Measurements from ENCODE around the gene ARHGAP4.

- TF ChIP-seq ELF4 (IDR thresholded peaks at IDR 0.05) (no peak), CTBP1 (IDR thresholded peaks at IDR 0.05; ENCODE audit: borderline replicate concordance) (no peak), LEF1 (IDR thresholded peaks at IDR 0.05; ENCODE audit: borderline replicate concordance) (no peak), FOXA1 (IDR thresholded peaks at IDR 0.05) (no peak), SUZ12 (IDR thresholded peaks at IDR 0.05) (no peak), SP1 (IDR thresholded peaks at IDR 0.05) (no peak), BHLHE40 (IDR thresholded peaks at IDR 0.05; ENCODE audit: borderline replicate concordance) (no peak), FOXK2 (IDR thresholded peaks at IDR 0.05) (no peak), NFRKB (IDR thresholded peaks at IDR 0.05) (no peak), ARNT (IDR thresholded peaks at IDR 0.05) (no peak), L3MBTL2 (conservative IDR thresholded peaks at IDR 0.05) (no peak)
Observed at GRCh38 chrX:153867139-153867538, 58.9 kb downstream of the ARHGAP4 start.

Data from HEK293T (cell line).